Activated T-cell treated with anti-CD3 and anti-CD28 coated beads, Interleukin-2, amount 50 U/mL, for 1 hour (primary cell): Measurements from ENCODE around the gene MSN.
"Not testable (repeated sequence)": the region's sequence is repeated elsewhere in the genome, so short reads cannot be mapped to it uniquely, and the experiment has no call there.

ENCODE experiments used
- DNase-seq: peaks from one replicate; pipeline ENCODE4 v3.0.0-alpha.2; 2020

MSN gene

GRCh38 chrX:65720381-65720964, 53.0 kb downstream of the MSN start:
- DNase-seq = no peak

GRCh38 chrX:65723706-65724105, 56.3 kb downstream of the MSN start:
- DNase-seq = no peak

- no peak for DNase-seq
Measured at GRCh38 chrX:65726715-65727114, 59.3 kb downstream of the MSN start.

- DNase-seq = no peak
Measured at GRCh38 chrX:65731684-65732289, 64.3 kb downstream of the MSN start.

DNA sequence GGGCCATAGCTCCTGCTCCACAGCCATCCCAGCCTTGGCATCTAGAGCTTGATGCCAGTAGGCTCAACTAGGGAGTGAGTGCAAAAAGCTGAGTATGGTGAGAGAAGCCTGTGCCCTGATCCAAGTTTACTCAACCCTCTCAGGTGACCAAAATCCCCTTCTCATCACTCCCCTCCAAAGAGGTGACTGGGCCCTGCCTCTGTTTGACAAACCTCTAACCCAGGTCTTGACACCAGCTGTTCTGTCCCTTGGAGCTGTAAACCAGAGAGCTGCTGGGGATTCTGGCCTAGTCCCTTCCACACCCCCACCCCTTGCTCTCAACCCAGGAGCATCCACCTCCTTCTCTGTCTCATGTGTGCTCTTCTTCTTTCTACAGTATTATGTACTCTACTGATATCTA, 73.5 kb downstream of the MSN start:
- DNase-seq = no peak

DNA sequence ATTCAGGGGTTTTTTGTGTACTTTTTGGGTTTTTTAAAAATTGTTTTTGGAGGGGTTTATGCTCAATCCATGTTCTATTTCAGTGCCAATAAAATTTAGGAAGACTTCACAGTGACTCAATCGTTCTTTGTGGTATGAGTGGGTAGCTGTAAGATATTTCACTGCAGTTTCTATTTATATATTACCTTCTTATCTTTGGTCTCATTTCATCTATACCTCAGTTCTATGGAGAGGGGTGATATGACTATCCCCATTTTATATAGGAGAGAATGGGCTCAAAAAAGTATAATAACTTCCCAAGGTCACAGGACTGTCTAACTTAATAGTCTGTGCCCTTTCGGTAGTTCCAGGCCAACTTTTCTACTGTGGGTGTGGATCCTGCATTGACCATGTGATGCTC, 74.4 kb downstream of the MSN start:
- DNase-seq = no peak

DNA sequence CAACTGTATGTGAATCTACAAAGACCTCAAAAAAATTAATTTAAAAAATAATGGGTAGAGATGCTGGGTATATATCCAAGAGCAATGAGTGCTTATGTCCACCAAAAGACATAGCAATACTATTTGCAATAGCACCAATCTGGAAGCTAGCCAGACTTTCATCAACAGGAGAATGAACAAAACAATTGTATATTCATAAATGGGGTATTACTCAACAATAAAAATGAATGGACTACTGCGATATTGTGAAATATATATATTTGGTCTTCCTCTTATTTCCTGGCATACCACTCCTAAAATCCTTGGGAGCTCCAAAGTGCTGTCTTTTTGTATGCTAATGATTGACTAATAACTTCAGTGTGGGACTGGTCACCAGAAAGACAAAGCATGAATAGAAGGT, 77.5 kb downstream of the MSN start:
- DNase-seq = no peak

DNA sequence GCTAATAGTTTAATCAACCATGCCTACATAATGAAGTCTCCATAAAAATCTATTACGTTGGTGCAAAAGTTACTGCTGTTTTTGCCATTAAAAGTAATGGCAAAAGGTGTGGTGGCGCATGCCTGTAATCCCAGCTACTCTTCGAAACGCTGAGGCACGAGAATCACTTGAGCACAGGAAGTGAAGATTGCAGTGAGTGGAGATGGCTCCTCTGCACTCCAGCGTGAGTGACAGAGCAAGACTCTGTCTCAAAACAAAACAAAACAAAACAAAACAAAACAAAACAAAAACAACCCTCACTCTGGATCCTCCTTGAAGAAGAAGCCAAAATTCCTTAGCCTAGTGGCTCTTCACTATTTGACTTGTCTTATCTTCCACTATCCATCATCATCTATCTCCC, 78.0 kb downstream of the MSN start:
- no peak for DNase-seq

GRCh38 chrX:65745992-65746391, 78.5 kb downstream of the MSN start:
- no peak for DNase-seq

- no peak for DNase-seq
Measured at GRCh38 chrX:65750674-65751469, 83.4 kb downstream of the MSN start.

GRCh38 chrX:65751519-65751918, 84.1 kb downstream of the MSN start:
- no peak for DNase-seq

DNA sequence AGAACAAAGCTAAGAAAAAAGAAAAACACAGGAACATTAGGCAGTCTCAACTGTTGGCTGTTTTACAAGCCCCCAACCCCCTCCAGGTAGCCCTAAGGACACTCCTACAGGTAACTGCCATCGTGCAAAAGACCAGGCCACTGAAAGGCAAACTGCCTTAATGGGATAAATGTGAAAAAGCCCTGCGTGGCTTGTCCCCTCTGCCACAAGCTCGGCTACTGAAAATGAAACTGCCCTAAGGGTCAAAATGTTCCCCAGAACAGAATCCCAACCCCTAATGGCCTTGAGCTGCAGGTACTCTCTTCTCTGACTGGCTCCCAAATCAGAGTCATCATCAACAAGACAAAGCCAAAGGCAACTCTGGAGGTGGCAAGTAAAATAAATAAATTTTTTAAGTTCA, 84.8 kb downstream of the MSN start:
- no peak for DNase-seq

DNA sequence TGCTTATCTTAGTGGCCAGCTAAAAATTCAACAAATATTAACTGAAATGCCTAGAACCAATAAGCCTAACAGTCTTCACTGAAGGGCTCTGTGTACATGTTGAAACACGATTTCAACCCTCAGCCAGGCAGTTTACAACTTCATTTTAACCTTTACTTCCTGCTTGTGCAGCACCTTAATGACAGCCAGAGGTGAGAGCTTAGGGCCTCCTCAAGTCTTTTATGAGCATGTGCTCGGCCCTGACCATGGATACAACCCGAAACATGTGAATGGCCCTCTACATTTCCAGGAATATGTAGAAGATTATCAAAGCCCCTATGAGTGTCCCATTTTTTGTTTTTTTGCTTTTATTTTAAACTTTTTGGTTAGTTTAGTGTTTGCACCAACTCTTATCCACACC, 88.3 kb downstream of the MSN start:
- no peak for DNase-seq

DNA sequence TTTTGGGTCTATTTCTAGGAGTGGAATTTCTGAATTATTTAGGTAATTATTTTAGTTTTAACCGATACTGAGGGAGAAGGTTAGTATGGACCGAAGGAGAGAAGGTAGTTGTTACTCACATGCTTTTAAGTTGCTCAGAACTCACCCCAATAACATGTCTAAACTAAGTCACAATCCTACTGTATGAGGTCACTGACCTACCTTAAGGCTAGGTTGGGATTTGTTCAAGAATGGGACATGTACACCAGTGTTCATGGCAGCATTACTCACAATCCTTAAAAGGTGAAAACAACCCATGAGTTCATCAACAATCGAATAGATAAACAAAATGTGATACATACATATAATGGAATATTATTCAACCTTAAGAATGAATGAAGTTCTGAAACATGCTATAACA, 90.5 kb downstream of the MSN start:
- no peak for DNase-seq

DNA sequence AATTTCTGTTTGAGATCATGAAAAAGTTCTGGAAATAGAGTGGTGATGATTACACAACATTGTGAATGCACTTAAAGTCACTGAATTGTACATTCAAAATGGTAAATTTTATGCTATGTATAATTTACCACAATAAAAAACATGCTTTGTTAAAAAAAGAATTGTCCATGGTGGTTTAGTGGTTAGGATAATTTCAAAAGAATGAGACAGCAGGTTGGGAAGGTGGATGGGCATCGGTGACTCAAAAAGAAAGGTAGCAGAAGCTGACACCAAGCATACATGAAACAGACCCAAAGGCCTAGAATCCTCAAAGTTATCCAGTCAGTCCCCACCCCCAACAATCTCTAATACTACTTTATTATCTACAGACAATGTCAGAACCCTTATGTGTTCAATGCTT, 91.1 kb downstream of the MSN start:
- no peak for DNase-seq

DNA sequence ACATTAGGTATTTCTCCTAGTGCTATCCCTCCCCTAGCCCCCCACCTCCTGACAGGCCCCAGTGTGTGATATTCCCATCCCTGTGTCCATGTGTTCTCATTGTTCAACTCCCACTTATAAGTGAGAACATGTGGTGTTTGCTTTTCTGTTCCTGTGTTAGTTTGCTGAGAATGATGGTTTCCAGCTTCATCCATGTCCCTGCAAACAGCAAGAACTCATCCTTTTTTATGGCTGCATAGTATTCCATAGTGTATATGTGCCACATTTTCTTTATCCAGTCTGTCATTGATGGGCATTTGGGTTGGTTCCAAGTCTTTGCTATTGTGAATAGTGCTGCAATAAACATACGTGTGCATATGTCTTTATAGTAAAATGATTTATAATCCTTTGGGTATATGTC, 92.1 kb downstream of the MSN start:
- not testable (repeated sequence) for DNase-seq

GRCh38 chrX:65769564-65770292, 102.3 kb downstream of the MSN start:
- no peak for DNase-seq

DNA sequence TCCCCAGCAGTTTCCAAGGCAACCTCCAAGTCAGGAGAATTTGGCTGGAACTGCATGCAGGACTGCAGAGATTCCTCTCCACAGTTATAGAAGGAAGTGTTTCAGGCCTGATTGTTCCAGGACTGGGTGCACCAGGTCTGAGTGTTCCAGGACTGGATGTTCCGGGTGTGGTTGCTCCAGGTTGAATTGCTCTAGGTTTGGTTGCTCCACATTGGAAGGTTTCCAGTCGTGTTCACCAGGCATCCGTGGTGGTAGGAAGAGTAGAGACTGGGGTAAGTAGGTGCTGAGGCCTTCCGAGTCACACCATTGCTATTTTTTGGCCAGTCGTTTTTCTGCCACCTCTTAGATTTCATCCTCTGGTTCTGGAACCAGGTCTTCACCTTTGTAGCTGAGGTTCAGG, 105.4 kb downstream of the MSN start:
- DNase-seq = no peak

DNA sequence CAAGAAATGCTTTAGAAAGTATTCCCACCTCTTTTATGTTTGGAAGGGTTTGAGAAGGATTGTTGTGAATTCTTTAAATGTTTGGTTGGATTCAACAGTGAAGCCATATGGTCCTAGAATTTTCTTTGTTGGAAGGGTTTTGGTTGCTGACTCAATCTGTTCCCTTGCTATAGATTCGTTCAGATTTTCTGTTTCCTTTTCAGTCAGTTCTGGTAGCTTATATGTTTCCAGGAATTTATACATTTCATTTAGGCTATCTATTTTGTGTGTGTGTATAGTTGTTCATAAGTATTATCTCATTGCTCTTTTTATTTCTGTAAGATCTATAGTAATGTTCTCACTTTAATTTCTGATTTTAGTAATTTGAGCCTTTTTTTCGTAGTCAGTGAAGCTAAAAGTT, 114.4 kb downstream of the MSN start:
- no peak for DNase-seq

DNA sequence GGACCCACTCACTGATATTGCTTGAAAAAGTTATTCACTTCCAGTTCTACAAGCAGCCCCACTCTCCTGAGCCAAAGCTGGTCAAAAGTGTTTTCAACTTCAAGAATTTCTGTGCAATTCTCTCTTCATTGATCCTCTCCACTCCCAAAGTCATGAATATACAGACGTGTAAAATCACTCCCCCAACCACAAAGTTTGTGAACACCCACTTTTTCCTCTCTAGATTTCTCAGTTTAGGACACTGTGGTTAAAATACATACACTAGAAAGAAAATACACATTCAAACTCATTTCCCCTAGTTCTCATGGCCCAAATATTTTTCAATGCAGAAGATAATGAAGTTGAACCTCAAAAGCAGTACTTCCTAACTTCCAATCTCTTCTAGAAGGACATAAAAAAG, 116.3 kb downstream of the MSN start:
- no peak for DNase-seq
